Nephron progenitor cell (in vitro differentiated cells): ENCODE data around the gene SS18L1.

Experiments used
- DNase-seq: peaks from one replicate; pipeline ENCODE4 v3.0.0; 2021
- H3K27ac Mint-ChIP-seq: 2 replicates; pipeline ENCODE4 v1.8.0; 2021; ENCODE audit warnings: mild to moderate bottlenecking, moderate library complexity, mixed read lengths
- H3K27me3 Mint-ChIP-seq: 2 replicates; pipeline ENCODE4 v1.8.0; 2021; ENCODE audit warnings: mild to moderate bottlenecking, low read depth, mixed read lengths; ENCODE audit not compliant: poor library complexity
- H3K36me3 Mint-ChIP-seq: 2 replicates; pipeline ENCODE4 v1.8.0; 2021; ENCODE audit warnings: low read depth, mixed read lengths
- H3K4me1 Mint-ChIP-seq: 2 replicates; pipeline ENCODE4 v1.8.0; 2021; ENCODE audit warnings: mixed read lengths
- H3K4me3 Mint-ChIP-seq: 2 replicates; pipeline ENCODE4 v1.8.0; 2021; ENCODE audit warnings: mild to moderate bottlenecking, moderate library complexity, mixed read lengths
- H3K9me3 Mint-ChIP-seq: 2 replicates; pipeline ENCODE4 v1.8.0; 2021; ENCODE audit warnings: mild to moderate bottlenecking, moderate library complexity, mixed read lengths
- CTCF ChIP-seq: fragments of 200-600 bp; sonication (generic); IDR thresholded peaks from 2 replicates; pipeline ENCODE4 v1.5.0; 2021; ENCODE audit warnings: antibody characterized with exemption

Gene SS18L1

GRCh38 chr20:62141397-62142251, 1.9 kb upstream of the SS18L1 start:
- TF ChIP-seq CTCF = no peak
- Mint-ChIP-seq H3K4me3 (peak overlapping the region; percentile 90), H3K36me3 (peaks cover 44% of the 10 kb centered on the region), H3K9me3 (no peaks in the 10 kb centered on the region), H3K27ac (peak overlapping the region; percentile 94), H3K4me1 (peaks cover 43% of the 10 kb centered on the region), H3K27me3 (peaks cover 3% of the 10 kb centered on the region)
- no peak for DNase-seq

- Mint-ChIP-seq H3K36me3 (peaks cover 45% of the 10 kb centered on the region), H3K4me1 (peaks cover 43% of the 10 kb centered on the region), H3K27me3 (peaks cover 3% of the 10 kb centered on the region), H3K9me3 (no peaks in the 10 kb centered on the region), H3K27ac (peak overlapping the region; percentile 94), H3K4me3 (peak overlapping the region; percentile 90)
- DNase-seq = peak; percentile 54
- no peak for TF ChIP-seq CTCF
Measured at GRCh38 chr20:62142252-62143080, 1.1 kb upstream of the SS18L1 start.

DNA sequence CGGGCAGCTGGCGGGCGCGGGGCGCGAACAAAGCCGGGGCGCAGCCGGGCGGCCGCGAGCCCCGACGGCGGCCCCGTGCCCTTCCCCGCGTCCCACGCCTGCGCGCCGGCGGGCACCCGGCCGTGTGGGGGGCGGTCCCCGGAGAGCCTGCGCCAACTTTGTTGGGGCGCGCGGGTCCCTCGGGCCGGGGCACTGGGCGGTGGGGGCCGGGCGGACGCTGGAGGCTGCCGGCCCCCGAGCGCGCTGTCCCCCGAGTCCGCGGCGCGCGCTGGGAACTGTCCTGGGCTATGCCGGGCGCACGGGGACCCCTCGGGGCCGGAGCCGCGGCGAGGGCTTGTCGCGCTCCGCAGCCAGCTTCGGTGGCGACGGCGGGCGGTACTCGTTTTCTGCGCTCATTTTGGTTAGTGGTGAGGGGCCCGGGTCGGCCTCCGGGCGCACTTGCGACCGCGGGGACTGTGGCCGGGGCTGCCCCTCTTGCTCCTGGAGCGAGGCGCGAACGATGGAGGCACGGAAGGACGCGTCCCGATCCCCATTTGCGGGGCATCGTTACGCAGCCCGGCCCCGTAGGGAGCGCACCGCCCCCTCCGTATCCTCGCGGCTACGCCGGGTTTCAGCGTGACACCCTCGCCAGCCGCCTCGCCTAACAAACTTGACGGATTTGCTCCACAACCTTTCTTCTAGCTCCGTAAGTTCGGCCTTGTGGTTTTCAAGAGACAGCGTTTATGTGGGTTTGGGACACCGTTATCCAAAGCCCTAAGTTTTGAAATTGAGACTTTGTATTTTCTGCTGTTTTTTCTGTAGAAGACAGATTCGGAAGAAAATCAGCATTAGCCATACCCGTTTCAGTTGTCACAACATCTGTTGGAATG, 622 bp downstream of the SS18L1 start:
- peak overlapping the region; percentile 90 for H3K4me3 Mint-ChIP-seq
- H3K27me3 Mint-ChIP-seq = no peaks in the 10 kb centered on the region
- DNase-seq = peak; percentile 54
- H3K9me3 Mint-ChIP-seq = no peaks in the 10 kb centered on the region
- no peak for TF ChIP-seq CTCF
- peak overlapping the region; percentile 96 for H3K27ac Mint-ChIP-seq
- peaks cover 31% of the 10 kb centered on the region for H3K36me3 Mint-ChIP-seq
- H3K4me1 Mint-ChIP-seq = peaks cover 46% of the 10 kb centered on the region

DNA sequence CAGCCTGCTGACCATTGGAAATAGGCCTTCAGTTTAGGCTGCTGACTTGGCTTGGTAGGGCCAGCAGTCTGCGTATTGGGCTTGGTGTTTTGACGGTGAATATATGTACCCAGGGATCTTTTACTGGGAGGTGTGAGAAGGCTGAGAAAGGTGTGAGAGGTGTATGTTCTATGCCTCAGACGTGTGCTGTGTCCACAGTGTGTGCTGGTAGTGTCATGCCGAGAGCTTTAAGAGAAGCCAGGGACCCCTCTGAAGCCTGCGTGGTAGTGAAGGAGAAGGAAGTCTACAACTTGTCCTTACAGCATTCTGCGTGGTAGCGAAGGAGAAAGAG, 2.1 kb downstream of the SS18L1 start:
- Mint-ChIP-seq H3K4me3 (peak overlapping the region; percentile 90), H3K27me3 (no peaks in the 10 kb centered on the region), H3K36me3 (peaks cover 28% of the 10 kb centered on the region), H3K9me3 (peaks cover 4% of the 10 kb centered on the region), H3K27ac (no peak overlapping the region), H3K4me1 (peaks cover 55% of the 10 kb centered on the region)
- TF ChIP-seq CTCF = no peak
- no peak for DNase-seq

GRCh38 chr20:62146019-62146755, 2.6 kb downstream of the SS18L1 start:
- Mint-ChIP-seq H3K36me3 (peaks cover 27% of the 10 kb centered on the region), H3K27ac (no peak overlapping the region), H3K9me3 (peaks cover 4% of the 10 kb centered on the region), H3K4me1 (peaks cover 50% of the 10 kb centered on the region), H3K4me3 (no peak overlapping the region), H3K27me3 (no peaks in the 10 kb centered on the region)
- no peak for TF ChIP-seq CTCF
- no peak for DNase-seq
